ENCODE measurements around the gene HPD. TPM values are rescaled to one million over a fixed set of nuclear protein-coding genes. Genes with fewer than 3 reads are reported as not detected.
"Not testable (repeated sequence)": the region's sequence is repeated elsewhere in the genome, so short reads cannot be mapped to it uniquely, and the experiment has no call there.

Gene HPD
- total RNA-seq, 1 donor from 2014 or later: 1,410 TPM

GRCh38 chr12:121869229-121869628 is 10.6 kb upstream of the HPD start:
- not testable (repeated sequence) for ATAC-seq; DNase-seq (ENCODE audit: low spot score)

GRCh38 chr12:121866331-121866730 is 7.7 kb upstream of the HPD start:
- DNase-seq (ENCODE audit: low spot score) (no peak), ATAC-seq (no peak)

DNA sequence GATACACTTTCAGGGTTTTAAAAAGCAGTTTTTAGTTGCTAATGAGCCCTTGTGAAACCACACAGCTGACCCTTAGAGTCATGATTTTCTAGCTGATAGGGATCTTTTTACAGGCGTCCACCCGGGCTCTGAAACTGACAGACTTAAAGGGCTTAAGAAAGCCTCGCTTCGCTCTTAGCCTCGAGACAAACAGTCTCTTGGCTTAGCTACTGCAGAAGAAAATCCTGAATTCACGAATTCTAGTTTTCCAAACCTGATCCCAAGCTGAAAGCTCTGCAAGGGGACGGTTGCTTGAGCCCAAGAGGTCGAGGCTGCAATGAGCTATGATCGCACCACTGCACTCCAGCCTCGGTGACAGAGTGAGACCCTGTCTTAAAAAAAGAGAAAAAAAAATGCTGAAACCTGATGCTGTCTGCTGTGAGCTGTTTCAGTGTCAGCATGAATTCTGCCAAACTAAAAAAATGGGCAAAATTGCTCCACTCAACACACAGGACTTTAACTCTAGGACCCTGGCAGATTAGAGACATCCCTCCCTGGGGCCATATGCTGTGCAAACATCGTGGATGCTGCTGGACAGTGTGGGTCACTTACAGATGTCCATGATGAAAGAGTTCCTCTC is 3.1 kb upstream of the HPD start:
- DNase-seq (ENCODE audit: low spot score) (no peak), ATAC-seq (no peak)

- ATAC-seq; DNase-seq (ENCODE audit: low spot score): not testable (repeated sequence)
Observed at GRCh38 chr12:121860699-121861098, 2.0 kb upstream of the HPD start.

GRCh38 chr12:121860257-121860656 is 1.6 kb upstream of the HPD start:
- peak; percentile 41 for ATAC-seq
- DNase-seq (ENCODE audit: low spot score): peak; percentile 90

- ATAC-seq (peak; percentile 3), DNase-seq (ENCODE audit: low spot score) (no peak)
Observed at GRCh38 chr12:121858318-121858661, 369 bp downstream of the HPD start.

GRCh38 chr12:121857322-121858246 is 1.1 kb downstream of the HPD start:
- peak; percentile 80 for DNase-seq (ENCODE audit: low spot score)

GRCh38 chr12:121852392-121852791 is 6.3 kb downstream of the HPD start:
- ATAC-seq; DNase-seq (ENCODE audit: low spot score): not testable (repeated sequence)

More at GRCh38 chr12:121857322-121858246, 1.1 kb downstream of the HPD start:
- ATAC-seq: peak; percentile 35

DNA sequence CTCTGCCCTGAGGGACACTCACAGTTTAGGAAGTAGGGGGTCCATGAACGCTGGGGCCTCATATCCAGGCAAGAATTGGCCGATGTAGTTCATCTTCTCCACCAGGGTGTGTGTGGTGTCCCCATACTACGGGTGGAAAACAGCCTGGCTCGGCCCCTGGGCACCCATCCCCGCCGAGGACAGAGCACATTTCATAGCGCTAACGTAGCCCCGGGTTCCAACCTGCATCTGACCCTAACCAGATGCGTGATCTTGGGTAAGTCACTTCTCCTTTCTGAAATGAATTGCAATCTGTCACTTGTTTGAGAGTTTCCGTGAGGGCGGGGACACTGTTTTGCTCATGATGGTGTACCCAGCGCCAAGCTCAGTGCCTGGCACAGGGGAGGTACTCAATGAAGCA is 9.0 kb downstream of the HPD start:
- no peak for DNase-seq (ENCODE audit: low spot score)

DNA sequence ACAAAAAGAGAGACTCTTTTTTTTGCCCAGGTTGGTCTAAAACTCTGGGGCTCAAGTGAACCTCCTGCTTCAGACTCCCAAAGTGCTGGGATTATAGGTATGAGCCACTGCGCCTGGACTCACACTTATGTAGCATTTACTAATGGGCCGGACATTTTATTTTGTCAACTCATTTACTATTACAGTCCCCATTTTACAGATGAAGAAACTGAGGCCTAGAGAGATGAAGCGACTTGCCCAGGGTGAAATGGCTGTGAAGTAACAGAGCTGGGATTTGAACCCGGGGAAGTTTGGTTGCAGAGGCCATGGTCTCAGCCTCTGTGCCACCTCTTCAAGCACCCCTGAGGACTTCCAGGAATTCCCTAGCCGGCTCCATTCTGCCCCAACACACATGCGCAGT is 9.4 kb downstream of the HPD start:
- no peak for ATAC-seq
- no peak for DNase-seq (ENCODE audit: low spot score)

More for the DNA sequence above, 9.0 kb downstream of the HPD start:
- ATAC-seq: peak; percentile 8

DNA sequence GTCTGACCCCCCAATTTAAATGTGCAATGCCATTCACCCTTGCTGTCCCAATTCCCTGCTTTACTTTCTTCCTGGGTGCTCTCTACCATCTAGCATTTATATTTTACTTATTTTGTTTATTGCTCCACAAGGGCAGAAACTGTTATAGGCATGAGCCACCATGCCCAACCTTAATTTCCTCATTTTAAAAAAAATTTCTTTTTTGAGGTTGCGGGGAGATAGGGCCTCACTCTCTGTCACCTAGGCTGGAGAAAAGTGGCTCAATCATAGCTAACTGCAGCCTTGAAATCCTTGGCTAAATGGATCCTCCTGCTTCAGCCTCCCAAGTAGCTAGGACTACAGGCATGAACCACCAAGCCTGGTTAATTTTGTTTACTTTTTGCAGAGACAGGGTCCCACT is 13.0 kb downstream of the HPD start:
- no peak for ATAC-seq
- DNase-seq (ENCODE audit: low spot score): no peak

- DNase-seq (ENCODE audit: low spot score) (no peak), ATAC-seq (no peak)
Observed at GRCh38 chr12:121843236-121843982, 15.2 kb downstream of the HPD start.

DNA sequence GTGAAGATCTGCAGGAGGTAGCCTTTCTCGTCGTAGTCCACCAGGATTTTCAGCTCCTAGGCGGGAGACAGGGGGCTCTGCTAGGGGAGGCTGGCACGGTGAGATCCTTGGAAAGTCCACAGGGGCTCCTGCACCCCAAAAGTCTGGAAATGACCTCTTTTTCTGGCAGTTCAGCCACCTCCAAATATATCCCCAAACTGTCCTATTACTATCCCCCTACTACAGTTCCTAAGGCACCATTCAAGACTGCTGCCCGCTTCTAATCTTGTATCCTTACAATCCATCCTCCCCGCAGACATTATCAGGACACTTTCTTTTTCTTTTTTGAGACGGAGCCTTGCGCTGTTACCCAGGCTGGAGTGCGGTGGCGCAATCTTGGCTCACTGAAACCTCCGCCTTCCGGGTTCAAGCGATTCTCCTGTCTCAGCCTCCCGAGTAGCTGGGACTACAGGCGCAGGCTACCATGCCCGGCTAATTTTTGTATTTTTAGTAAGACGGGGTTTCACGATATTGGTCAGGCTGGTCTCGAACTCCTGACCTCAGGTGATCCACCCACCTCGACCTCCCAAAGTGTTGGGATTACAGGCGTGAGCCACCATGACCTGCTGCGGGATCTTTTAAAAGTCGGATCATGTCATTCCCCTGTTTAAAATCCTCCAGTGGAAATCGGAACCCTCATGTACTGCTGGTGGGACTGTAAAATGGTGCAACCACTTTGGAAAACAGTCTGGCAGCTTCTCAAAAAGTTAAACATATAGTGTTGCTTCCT is 18.5 kb downstream of the HPD start:
- no peak for DNase-seq (ENCODE audit: low spot score)
- ATAC-seq: no peak

- DNase-seq (ENCODE audit: low spot score) (peak; percentile 98), ATAC-seq (peak; percentile 86)
Observed at GRCh38 chr12:121839106-121839992, 19.3 kb downstream of the HPD start.

DNA sequence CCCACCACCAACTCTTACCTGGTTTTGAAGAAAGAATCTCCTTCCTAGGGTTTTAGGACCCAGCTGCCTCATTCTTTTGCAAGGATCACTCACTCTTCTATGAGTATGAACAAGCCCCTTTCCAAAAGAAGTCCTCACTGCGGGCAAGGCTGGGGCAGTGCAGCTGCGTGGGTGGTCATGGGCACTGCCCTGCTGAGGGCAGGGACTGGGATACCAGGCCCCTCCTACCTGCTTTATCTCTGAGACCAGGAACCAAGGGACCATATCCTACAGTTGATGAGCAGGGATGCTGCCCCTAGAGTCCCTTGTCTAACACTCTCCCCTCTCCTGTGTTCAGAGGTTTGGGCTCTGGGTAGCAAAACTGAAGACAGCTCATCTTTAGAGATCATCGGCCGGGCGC is 20.5 kb downstream of the HPD start:
- DNase-seq (ENCODE audit: low spot score): no peak
- ATAC-seq: peak; percentile 35

- DNase-seq (ENCODE audit: low spot score) (no peak), ATAC-seq (no peak)
Observed at GRCh38 chr12:121837680-121838079, 21.0 kb downstream of the HPD start.

- DNase-seq (ENCODE audit: low spot score): no peak
- no peak for ATAC-seq
Observed at GRCh38 chr12:121831571-121832245, 27.0 kb downstream of the HPD start.

DNA sequence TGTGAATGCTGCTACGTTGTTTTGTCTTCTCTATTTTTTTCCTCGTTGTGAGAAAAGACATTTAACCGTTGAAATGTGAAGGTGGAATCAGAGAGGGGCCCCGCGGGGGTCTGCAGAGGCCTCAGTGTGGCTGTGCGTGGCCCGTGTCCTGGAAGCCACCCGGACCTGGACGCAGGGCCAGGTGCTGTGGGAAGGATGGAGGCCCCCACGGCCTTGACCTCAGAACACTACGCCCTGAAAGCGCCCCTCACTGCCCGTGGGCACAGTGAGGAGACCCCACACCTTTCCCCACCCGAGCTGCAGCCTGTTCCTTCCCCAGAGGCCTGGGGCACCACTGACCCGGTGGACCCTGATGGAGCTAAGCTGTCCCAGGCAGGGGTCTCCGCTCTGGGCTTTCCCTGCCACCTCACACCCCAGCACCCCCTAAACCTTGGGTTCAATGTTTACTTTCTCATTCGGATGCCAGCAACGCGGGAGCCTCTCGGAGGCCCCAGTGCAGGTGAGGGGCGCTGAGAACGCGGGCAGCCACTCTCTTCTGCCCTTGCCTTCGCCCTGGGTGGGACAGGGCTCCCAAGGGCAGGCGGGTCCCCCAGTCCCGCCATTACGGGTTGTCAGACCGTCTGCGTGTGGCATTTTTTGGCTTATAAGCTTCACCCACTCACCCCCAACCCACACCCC is 27.9 kb downstream of the HPD start:
- no peak for DNase-seq (ENCODE audit: low spot score)
- ATAC-seq: no peak

DNA sequence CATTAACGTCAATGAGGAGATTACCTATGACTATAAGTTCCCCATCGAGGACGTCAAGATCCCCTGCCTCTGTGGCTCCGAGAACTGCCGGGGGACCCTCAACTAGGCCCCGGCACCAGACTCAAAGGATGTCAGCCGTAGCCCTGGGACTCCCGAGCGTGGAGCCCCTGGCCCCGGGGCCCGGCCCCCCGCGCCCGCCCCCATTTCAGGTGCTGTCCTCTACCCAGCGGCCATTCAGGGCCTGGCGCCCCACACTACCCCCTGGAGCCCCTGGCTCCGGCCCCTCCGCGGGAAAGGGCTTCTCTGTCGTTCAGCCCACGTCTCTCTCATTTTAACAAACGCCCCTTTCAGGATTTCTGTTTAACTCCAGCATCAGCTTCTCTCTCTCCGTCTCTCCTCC is 28.5 kb downstream of the HPD start:
- no peak for ATAC-seq
- no peak for DNase-seq (ENCODE audit: low spot score)
